Lung (tissue), 12 donors: Measurements from ENCODE around the gene PEX16. TPM values are rescaled to one million over a fixed set of nuclear protein-coding genes. Genes with fewer than 3 reads are reported as not detected.

ENCODE experiments used
- ATAC-seq: fragments of 200-7000 bp; cut with Tn5 transposase; one replicate; pipeline ENCODE4 v1.9.1; 2020; ENCODE audit warnings: moderate number of reproducible peaks; ENCODE audit not compliant: insufficient read depth, low FRiP score
- DNase-seq, 3 donors: peaks; one replicate each; pipeline ENCODE4 v3.0.0-alpha.2; 2013 to 2017
- H3K27ac ChIP-seq, 2 donors: one replicate each; pipeline ENCODE4 v1.5.1; 2013; ENCODE audit warnings: mild to moderate bottlenecking in 2 of 2, moderate library complexity in 2 of 2, control low read depth in 1 of 2, inconsistent platforms in 1 of 2, low read depth in 1 of 2, low read length in 1 of 2
- H3K27me3 ChIP-seq, 3 donors: one replicate each; pipeline ENCODE4 v1.5.1; 2013; ENCODE audit warnings: low read length in 2 of 3; ENCODE audit not compliant: control insufficient read depth in 3 of 3, insufficient read depth in 3 of 3
- H3K36me3 ChIP-seq, 4 donors: one replicate each; pipeline ENCODE4 v1.5.1; 2013; ENCODE audit warnings: low read length in 4 of 4, mild to moderate bottlenecking in 1 of 4, moderate library complexity in 1 of 4; ENCODE audit not compliant: control insufficient read depth in 4 of 4, insufficient read depth in 4 of 4
- H3K4me1 ChIP-seq, 5 donors: one replicate each; pipeline ENCODE4 v1.5.1; 2013; ENCODE audit warnings: low read length in 5 of 5, mild to moderate bottlenecking in 2 of 5, moderate library complexity in 1 of 5; ENCODE audit not compliant: control insufficient read depth in 5 of 5, insufficient read depth in 5 of 5
- H3K4me3 ChIP-seq: one replicate; pipeline ENCODE4 v1.5.1; 2013; ENCODE audit warnings: mild to moderate bottlenecking, control low read depth, moderate library complexity
- H3K9ac ChIP-seq, 2 donors: one replicate each; pipeline ENCODE4 v1.5.1; 2013; ENCODE audit warnings: low read length in 2 of 2, control low read depth in 1 of 2; ENCODE audit not compliant: insufficient read depth in 1 of 2
- H3K9me3 ChIP-seq, 4 donors: one replicate each; pipeline ENCODE4 v1.5.1; 2013; ENCODE audit warnings: low read length in 3 of 4, mild to moderate bottlenecking in 1 of 4, moderate library complexity in 1 of 4; ENCODE audit not compliant: control insufficient read depth in 4 of 4, insufficient read depth in 3 of 4
- WGBS, 2 donors: extraction: QIAGEN DNeasy Blood & Tissue Kit; methylation state at CpG; one replicate each; pipeline ENCODE4 v1.1.7; 2013; 5-methylcytosine and 5-hydroxymethylcytosine counted together
- polyA plus RNA-seq, 2 donors: library from polyadenylated mRNA; stranded (reverse); fragments of 200-250 nt; gene quantifications; one replicate each; pipeline ENCODE4 v1.2.1, GENCODE V29; 2013
- total RNA-seq, 2 donors: library from RNA; depleted of rRNA in 1 of 2; stranded (reverse); fragments of >200 nt in 1 of 2; gene quantifications; one replicate each; pipeline ENCODE4 v1.2.1, GENCODE V29; 2014 to 2021
- TF ChIP-seq, protein P1 (sequence below): IDR thresholded peaks from 2 replicates; pipeline ENCODE4 v1.5.1; 2012; ENCODE audit warnings: mild to moderate bottlenecking; ENCODE audit errors: control extremely low read depth, extremely low read depth
- donor health status: control.
- donor health status: control.
- donor health status: Bipolar disorder and iron deficiency.
- donor health status: healthy.
- donor health status: DM: yes; HTN: yes; CAD: no.

PEX16 gene
- total and polyA plus RNA-seq, 4 donors = 14.2 to 38.2 (median 35.8) TPM

DNA sequence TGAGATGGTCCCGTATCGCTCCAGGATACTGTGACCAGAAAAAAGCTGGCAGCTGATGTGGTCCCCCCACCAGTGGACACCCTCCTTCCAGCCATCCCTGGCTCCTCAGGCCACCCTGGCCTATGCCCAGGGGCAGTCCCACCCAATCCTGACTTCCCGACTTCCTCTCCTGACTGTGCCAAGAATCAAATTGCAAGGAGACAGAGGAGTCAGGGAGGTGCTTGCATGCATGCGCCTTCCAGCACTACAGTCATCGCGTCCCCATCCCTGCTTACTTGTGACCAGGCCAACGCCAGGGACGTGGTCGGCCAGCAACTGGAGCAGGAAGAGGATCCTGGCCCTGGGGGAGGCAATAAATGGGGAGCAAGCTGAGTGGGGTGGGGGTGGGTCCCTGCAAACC is 7.1 kb downstream of the PEX16 start:
- ATAC-seq (no peak), DNase-seq (no peak)
- H3K9ac ChIP-seq = no peak overlapping the region
- peaks cover 0 to 7% (median 0%) of the 10 kb centered on the region in 5 donors for H3K4me1 ChIP-seq
- H3K27me3 ChIP-seq = no peaks in the 10 kb centered on the region
- peaks cover 5 to 57% (median 12%) of the 10 kb centered on the region in 4 donors for H3K36me3 ChIP-seq
- WGBS, 2 donors = 89 to 93% methylated on average over 9 of the region's 9 CpGs
- TF ChIP-seq, protein P1, sequence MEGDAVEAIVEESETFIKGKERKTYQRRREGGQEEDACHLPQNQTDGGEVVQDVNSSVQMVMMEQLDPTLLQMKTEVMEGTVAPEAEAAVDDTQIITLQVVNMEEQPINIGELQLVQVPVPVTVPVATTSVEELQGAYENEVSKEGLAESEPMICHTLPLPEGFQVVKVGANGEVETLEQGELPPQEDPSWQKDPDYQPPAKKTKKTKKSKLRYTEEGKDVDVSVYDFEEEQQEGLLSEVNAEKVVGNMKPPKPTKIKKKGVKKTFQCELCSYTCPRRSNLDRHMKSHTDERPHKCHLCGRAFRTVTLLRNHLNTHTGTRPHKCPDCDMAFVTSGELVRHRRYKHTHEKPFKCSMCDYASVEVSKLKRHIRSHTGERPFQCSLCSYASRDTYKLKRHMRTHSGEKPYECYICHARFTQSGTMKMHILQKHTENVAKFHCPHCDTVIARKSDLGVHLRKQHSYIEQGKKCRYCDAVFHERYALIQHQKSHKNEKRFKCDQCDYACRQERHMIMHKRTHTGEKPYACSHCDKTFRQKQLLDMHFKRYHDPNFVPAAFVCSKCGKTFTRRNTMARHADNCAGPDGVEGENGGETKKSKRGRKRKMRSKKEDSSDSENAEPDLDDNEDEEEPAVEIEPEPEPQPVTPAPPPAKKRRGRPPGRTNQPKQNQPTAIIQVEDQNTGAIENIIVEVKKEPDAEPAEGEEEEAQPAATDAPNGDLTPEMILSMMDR = no peak
- no peaks in the 10 kb centered on the region for H3K9me3 ChIP-seq
- H3K4me3 ChIP-seq = no peak overlapping the region
- H3K27ac ChIP-seq = no peak overlapping the region

DNA sequence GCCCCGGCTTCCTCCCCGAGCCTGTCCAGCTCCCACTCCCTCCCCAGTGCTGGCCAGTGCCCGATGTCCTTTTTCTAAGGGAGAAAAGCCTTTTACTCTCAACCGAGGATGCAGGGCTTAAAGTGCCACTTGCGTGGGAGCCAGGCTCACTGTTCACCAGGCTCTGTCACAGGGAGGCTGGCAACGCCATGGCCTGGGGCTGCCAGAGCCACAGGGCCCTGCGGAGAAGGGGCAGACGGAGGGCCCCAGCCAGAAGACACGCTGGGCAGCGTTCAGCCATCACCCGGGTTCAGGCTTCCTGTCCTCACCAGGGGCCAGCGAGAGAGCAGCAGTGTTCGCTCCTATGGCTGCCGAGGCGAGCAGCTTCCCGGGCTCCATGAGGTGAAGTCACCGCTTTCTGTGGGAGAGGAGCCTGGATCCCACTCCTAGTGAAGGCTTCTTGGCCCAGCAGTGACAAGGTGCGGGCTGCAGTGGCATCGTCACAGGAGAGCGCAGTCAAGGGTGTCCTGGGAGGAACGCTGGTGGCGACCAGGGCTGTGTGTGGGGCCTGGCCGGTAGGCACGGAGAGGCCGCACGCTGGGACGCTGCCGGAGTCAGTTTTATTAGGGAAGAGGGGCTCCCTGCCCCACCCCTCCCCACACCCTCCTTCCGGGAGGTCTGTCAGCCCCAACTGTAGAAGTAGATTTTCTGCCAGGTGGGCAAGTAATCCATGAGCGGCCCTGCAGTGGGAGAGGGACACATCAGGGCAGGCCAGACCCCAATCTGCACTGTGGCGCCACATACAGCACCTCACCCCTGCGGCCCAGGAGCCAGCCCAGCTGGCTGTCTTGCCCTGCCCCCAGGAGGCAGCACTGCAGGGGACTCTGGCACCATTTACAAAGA is 7.8 kb downstream of the PEX16 start:
- TF ChIP-seq, protein P1 = no peak
- 89 to 91% methylated on average over 32 of the region's 32 CpGs for WGBS, 2 donors
- Histone ChIP-seq H3K9ac (no peak overlapping the region), H3K27ac (no peak overlapping the region), H3K36me3 (peaks cover 4 to 50% (median 10%) of the 10 kb centered on the region in 4 donors), H3K9me3 (no peaks in the 10 kb centered on the region), H3K27me3 (no peaks in the 10 kb centered on the region), H3K4me3 (no peak overlapping the region), H3K4me1 (peaks cover 0 to 7% (median 0%) of the 10 kb centered on the region in 5 donors)
- ATAC-seq (no peak), DNase-seq (no peak)

DNA sequence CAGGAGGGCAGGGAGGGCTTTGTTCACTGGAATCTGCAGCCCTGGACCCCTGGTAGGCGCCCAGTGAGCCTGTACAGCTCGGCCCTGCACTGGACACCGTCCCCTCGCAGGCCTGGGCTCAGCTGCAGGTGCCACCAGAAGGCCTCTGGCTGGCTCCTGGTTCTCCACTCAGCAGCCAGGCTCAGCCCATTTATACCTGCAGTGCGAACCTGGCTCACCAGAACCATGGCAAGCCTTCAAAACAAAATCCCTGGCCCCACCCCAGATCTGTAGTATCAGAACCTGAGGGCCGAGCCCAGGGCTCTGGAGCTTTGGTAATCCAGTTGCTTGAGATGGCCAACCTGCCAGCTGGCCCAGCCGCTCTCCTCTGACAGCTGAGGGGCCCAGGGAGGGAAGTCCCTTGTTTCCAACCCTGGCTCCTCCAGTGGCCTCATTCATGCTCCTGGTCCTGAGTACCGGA is 9.7 kb downstream of the PEX16 start:
- Histone ChIP-seq H3K9me3 (no peaks in the 10 kb centered on the region), H3K4me3 (no peak overlapping the region), H3K27ac (no peak overlapping the region), H3K27me3 (no peaks in the 10 kb centered on the region), H3K36me3 (peaks cover 0 to 31% (median 6%) of the 10 kb centered on the region in 4 donors), H3K9ac (no peak overlapping the region), H3K4me1 (peaks cover 0 to 7% (median 0%) of the 10 kb centered on the region in 5 donors)
- 75 to 81% methylated on average over 8 of the region's 8 CpGs for WGBS, 2 donors
- ATAC-seq (no peak), DNase-seq (peak in 2 of 3 donors; percentile 32 to 44)
- TF ChIP-seq, protein P1 = no peak
